ENCODE results near the gene PTPN4.

DNA sequence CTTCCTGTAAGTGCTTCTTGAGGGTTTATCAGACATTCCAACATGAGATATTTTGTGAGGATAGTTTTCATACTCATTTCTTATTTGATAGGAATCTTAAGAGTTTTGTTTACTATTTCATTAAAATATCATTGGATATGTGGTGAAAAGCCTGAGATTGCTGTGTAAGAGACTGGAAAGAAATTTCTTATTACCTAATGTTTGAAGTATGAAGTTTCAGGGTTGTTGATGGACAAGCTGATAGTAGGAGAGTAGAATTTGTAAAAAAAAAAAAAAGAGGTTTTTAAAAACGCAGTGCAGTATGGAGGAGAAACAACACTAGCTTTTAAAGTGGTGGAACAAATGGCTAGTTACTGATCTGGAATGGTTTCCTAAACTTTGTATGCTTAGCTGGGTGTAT is 260.8 kb downstream of the PTPN4 start:
- no peak for TF ChIP-seq EZH2 (IDR thresholded peaks at IDR 0.05; ENCODE audit: insufficient read depth, poor library complexity, severe bottlenecking)
- TF ChIP-seq EZH2phosphoT487 (IDR thresholded peaks at IDR 0.05; ENCODE audit: insufficient read depth, low read depth) = no peak
